ENCODE data around the gene MCCC1. TPM values are rescaled to one million over a fixed set of nuclear protein-coding genes. Genes with fewer than 3 reads are reported as not detected.
A peak's percentile ranks its signal among the peaks of the same experiment; 100 is the strongest.

MCCC1 gene
- total and polyA plus RNA-seq, 10 of the 15 experiments (the other 5 are each of a cell fraction or from before 2014, with no cell fraction given): 35.0 to 71.7 (median 47.0) TPM

DNA sequence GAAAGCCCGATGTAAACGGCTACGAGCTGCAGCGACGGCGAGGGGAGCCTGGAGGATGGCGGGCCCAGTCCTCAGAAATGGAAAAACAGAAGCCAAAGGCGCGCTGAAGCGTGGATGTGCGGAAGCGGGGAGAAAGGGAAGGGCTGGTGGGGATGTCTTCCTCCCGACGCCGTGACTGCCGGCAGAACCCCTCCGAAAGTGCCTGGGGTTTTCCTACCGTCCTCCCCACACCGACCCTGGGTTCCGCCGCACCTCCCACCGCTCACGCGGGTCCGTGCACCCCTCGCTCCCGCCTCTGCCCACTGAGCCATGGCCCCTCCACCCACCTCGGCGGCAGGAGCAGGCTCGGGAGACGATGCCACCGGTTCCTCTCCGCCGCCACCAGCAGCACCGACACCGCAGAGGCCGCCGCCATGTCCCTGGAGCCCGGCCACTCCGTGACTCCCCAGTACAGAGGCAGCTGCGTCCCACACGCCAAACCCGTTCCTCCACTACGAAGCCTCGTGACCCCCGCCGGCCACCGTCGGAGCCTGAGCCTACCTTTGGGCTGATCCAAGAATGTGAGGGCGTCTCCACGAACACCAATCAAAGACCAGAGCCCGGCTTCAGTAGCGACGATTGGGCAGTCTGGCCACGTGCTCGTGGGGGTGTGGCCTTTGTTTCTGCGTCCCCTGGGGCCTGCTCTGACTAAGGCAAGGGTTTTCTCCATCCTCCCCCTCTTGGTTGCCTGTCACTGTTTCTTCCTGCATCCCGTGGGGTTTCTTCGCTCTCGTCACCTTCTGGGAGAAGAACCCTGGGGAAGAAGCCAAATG lies at the start of gene MCCC1 (continued):
- peak; percentile 35 for TF ChIP-seq RELA (IDR thresholded peaks at IDR 0.05; ENCODE audit: borderline replicate concordance, partially characterized antibody)
- 0 out of 2 replicates have a peak, but pooled peaks have one; percentile 9 for TF ChIP-seq TBL1XR1 (IDR thresholded peaks at IDR 0.05; ENCODE audit: low read depth, low read length)
- no peak for TF ChIP-seq BMI1 (IDR thresholded peaks at IDR 0.05; ENCODE audit: borderline replicate concordance)
- TF ChIP-seq ATF7 (IDR thresholded peaks at IDR 0.05; ENCODE audit: low read depth): peak; percentile 55; the same call in 1 of the 2 replicates
- TF ChIP-seq JUNB (IDR thresholded peaks at IDR 0.05): no peak; the same call in 1 of the 2 replicates
- TF ChIP-seq ZNF274 (IDR thresholded peaks at IDR 0.05; ENCODE audit: insufficient read depth, insufficient read length): no peak
- TF ChIP-seq SMAD5 (IDR thresholded peaks at IDR 0.05; ENCODE audit: low read depth): peak; percentile 67
- TF ChIP-seq NFXL1 (IDR thresholded peaks at IDR 0.05; ENCODE audit: borderline replicate concordance): no peak
- no peak for TF ChIP-seq GABPA (IDR thresholded peaks at IDR 0.05; ENCODE audit: low read depth)
- TF ChIP-seq RAD21 (IDR thresholded peaks at IDR 0.05; ENCODE audit: insufficient read depth, low read depth, low read length): no peak
- no peak for TF ChIP-seq STAT1 (conservative IDR thresholded peaks at IDR 0.05)
- peak; percentile 56 for TF ChIP-seq KLF5 (IDR thresholded peaks at IDR 0.05; ENCODE audit: partially characterized antibody)
- TF ChIP-seq, protein P1, sequence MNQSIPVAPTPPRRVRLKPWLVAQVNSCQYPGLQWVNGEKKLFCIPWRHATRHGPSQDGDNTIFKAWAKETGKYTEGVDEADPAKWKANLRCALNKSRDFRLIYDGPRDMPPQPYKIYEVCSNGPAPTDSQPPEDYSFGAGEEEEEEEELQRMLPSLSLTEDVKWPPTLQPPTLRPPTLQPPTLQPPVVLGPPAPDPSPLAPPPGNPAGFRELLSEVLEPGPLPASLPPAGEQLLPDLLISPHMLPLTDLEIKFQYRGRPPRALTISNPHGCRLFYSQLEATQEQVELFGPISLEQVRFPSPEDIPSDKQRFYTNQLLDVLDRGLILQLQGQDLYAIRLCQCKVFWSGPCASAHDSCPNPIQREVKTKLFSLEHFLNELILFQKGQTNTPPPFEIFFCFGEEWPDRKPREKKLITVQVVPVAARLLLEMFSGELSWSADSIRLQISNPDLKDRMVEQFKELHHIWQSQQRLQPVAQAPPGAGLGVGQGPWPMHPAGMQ (IDR thresholded peaks at IDR 0.05; ENCODE audit: borderline replicate concordance): no peak
- peak; percentile 44 for TF ChIP-seq HCFC1 (IDR thresholded peaks at IDR 0.05; ENCODE audit: low read length)
- no peak for TF ChIP-seq EZH2 (IDR thresholded peaks at IDR 0.05; ENCODE audit: borderline replicate concordance, control insufficient read depth, low read depth, low read length)
- no peak for TF ChIP-seq SMC3 (IDR thresholded peaks at IDR 0.05; ENCODE audit: borderline replicate concordance, low read length)
- TF ChIP-seq EGR1 (IDR thresholded peaks at IDR 0.05; ENCODE audit: borderline replicate concordance in 1 of 2, low read depth in 2 of 2, low read length in 2 of 2): peak in 1 of 2 experiments; percentile 10; a peak in 1 of 3 replicates

All from GM12878 (cell line).